Spinal cord (tissue), 10 donors: Measurements from ENCODE around the gene FTO. TPM values are rescaled to one million over a fixed set of nuclear protein-coding genes. Genes with fewer than 3 reads are reported as not detected.

Experiments
- DNase-seq, 6 donors: peaks; one replicate each; pipeline versions ENCODE4 v3.0.0 to v3.0.0-alpha.2; 2013 to 2015; ENCODE audit warnings: low spot score in 6 of 6, low read depth in 4 of 6
- H3K27ac ChIP-seq: one replicate; pipeline ENCODE4 v1.5.1; 2013; ENCODE audit warnings: low read depth, low read length, control low read depth
- H3K27me3 ChIP-seq: one replicate; pipeline ENCODE4 v1.6.1; 2013; ENCODE audit warnings: low read length; ENCODE audit not compliant: control insufficient read depth, insufficient read depth
- H3K36me3 ChIP-seq: one replicate; pipeline ENCODE4 v1.6.1; 2013; ENCODE audit warnings: low read length; ENCODE audit not compliant: control insufficient read depth, insufficient read depth
- H3K4me1 ChIP-seq: one replicate; pipeline ENCODE4 v1.6.1; 2013; ENCODE audit warnings: low read length; ENCODE audit not compliant: control insufficient read depth, insufficient read depth
- H3K4me3 ChIP-seq: one replicate; pipeline ENCODE4 v1.5.1; 2013; ENCODE audit warnings: low read depth, low read length, control low read depth
- H3K9me3 ChIP-seq: one replicate; pipeline ENCODE4 v1.6.1; 2013; ENCODE audit warnings: low read length; ENCODE audit not compliant: control insufficient read depth, insufficient read depth
- WGBS: methylation state at CpG from one replicate; pipeline ENCODE4 v1.1.5; 2013; ENCODE audit warnings: missing lambda C conversion rate; ENCODE audit not compliant: insufficient coverage; 5-methylcytosine and 5-hydroxymethylcytosine counted together
- polyA plus RNA-seq, 2 donors: library from polyadenylated mRNA; unstranded; fragments of 120-200 nt; gene quantifications; one replicate each; pipeline ENCODE4 v1.2.1, GENCODE V29; 2013; ENCODE audit not compliant: insufficient read length in 2 of 2
- total RNA-seq, 2 donors: library from RNA; depleted of rRNA in 1 of 2; stranded (reverse); fragments of 120-200 nt in 1 of 2; fragments of >200 nt in 1 of 2; gene quantifications; one replicate each; pipeline versions ENCODE4 v1.2.3 to v1.2.4, GENCODE V29; 2013 to 2014
- donor health status: healthy.

The FTO gene
- total and polyA plus RNA-seq, 4 donors, result 129 to 183 (median 140) TPM

GRCh38 chr16:53743149-53743566 lies 39.2 kb downstream of the FTO start:
- no CpG with 5 or more reads among the region's 3 CpGs for WGBS
- H3K4me1 ChIP-seq, result peaks cover 2% of the 10 kb centered on the region
- peaks cover 4% of the 10 kb centered on the region for H3K9me3 ChIP-seq
- H3K27me3 ChIP-seq, result no peaks in the 10 kb centered on the region
- no peaks in the 10 kb centered on the region for H3K36me3 ChIP-seq
- no peak overlapping the region for H3K4me3 ChIP-seq
- no peak overlapping the region for H3K27ac ChIP-seq
- DNase-seq, result no peak

DNA sequence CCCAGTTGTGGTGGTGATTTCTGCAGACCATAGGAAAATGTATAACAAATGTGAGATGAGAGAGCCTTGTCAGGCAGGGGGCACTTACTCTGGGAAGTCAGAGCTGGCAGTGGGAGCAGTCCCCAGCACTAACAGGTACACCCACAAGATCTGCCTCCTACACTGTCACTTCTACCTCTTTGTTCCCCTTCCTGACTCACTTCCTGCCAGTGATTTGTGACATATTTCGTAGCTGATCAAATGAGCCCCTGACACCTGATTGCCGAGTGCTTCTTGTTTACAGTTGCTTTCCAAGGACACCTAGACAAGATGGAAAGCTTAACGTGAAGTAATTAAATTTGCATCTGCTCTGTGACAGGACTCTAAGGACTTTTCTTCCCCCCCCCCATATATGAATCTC lies 40.5 kb downstream of the FTO start:
- no peaks in the 10 kb centered on the region for H3K27me3 ChIP-seq
- DNase-seq, result peak in 1 of 6 donors; percentile 13
- H3K4me1 ChIP-seq, result peaks cover 2% of the 10 kb centered on the region
- H3K27ac ChIP-seq, result no peak overlapping the region
- H3K4me3 ChIP-seq, result no peak overlapping the region
- no peaks in the 10 kb centered on the region for H3K36me3 ChIP-seq
- H3K9me3 ChIP-seq, result peaks cover 4% of the 10 kb centered on the region
- WGBS, result 29% methylated on average over 2 of the region's 3 CpGs

- no peak overlapping the region for H3K27ac ChIP-seq
- no CpG with 5 or more reads among the region's 3 CpGs for WGBS
- H3K36me3 ChIP-seq, result no peaks in the 10 kb centered on the region
- peaks cover 2% of the 10 kb centered on the region for H3K4me1 ChIP-seq
- DNase-seq, result peak in 2 of 6 donors; percentile 44 to 69
- H3K27me3 ChIP-seq, result no peaks in the 10 kb centered on the region
- no peak overlapping the region for H3K4me3 ChIP-seq
- peaks cover 4% of the 10 kb centered on the region for H3K9me3 ChIP-seq
Measured at GRCh38 chr16:53745086-53745485, 41.1 kb downstream of the FTO start.

- no peak overlapping the region for H3K4me3 ChIP-seq
- H3K4me1 ChIP-seq, result peaks cover 2% of the 10 kb centered on the region
- no peak for DNase-seq
- H3K36me3 ChIP-seq, result no peaks in the 10 kb centered on the region
- no CpG with 5 or more reads among the region's 4 CpGs for WGBS
- H3K27me3 ChIP-seq, result no peaks in the 10 kb centered on the region
- no peak overlapping the region for H3K27ac ChIP-seq
- H3K9me3 ChIP-seq, result peaks cover 4% of the 10 kb centered on the region
Measured at GRCh38 chr16:53745753-53746266, 41.9 kb downstream of the FTO start.

GRCh38 chr16:53752560-53752959 lies 48.6 kb downstream of the FTO start:
- Histone ChIP-seq H3K27ac (no peak overlapping the region), H3K27me3 (no peaks in the 10 kb centered on the region), H3K9me3 (peaks cover 4% of the 10 kb centered on the region), H3K4me3 (no peak overlapping the region), H3K36me3 (no peaks in the 10 kb centered on the region), H3K4me1 (peaks cover 8% of the 10 kb centered on the region)
- WGBS, result no CpG with 5 or more reads among the region's 1 CpG
- no peak for DNase-seq

DNA sequence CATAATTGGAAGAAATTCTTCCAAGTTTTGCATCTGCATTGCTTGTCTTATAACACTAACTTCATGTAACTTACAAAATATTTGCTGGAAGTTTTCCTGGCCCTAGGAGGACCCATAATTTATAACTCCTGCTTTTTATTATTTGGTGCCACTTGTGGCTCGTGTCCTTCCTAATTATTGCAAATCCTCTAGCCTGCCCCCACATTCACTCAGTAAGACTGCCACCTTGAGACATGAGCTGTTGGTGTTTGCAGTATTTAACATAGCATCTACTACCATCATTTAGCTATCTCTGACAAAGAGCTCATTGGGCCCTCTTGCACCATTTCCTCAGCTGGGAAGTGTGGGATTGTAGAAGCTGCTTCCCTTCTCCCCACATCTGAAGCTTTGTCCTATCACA lies 49.5 kb downstream of the FTO start:
- no peaks in the 10 kb centered on the region for H3K9me3 ChIP-seq
- H3K4me3 ChIP-seq, result no peak overlapping the region
- H3K4me1 ChIP-seq, result peaks cover 8% of the 10 kb centered on the region
- no CpG with 5 or more reads among the region's 1 CpG for WGBS
- no peaks in the 10 kb centered on the region for H3K36me3 ChIP-seq
- no peaks in the 10 kb centered on the region for H3K27me3 ChIP-seq
- no peak for DNase-seq
- no peak overlapping the region for H3K27ac ChIP-seq

- Histone ChIP-seq H3K36me3 (no peaks in the 10 kb centered on the region), H3K4me1 (peaks cover 8% of the 10 kb centered on the region), H3K4me3 (no peak overlapping the region), H3K27ac (peak overlapping the region; percentile 59), H3K27me3 (no peaks in the 10 kb centered on the region), H3K9me3 (no peaks in the 10 kb centered on the region)
- no peak for DNase-seq
- WGBS, result 77% methylated on average over 5 of the region's 9 CpGs
Measured at GRCh38 chr16:53755026-53755910, 51.3 kb downstream of the FTO start.

GRCh38 chr16:53756275-53756996 lies 52.5 kb downstream of the FTO start:
- WGBS, result 39% methylated on average over 2 of the region's 4 CpGs
- peak in 4 of 6 donors; percentile 52 to 81 (median 68) for DNase-seq
- H3K27ac ChIP-seq, result peak overlapping the region; percentile 59
- H3K4me3 ChIP-seq, result no peak overlapping the region
- H3K4me1 ChIP-seq, result peaks cover 8% of the 10 kb centered on the region
- H3K9me3 ChIP-seq, result no peaks in the 10 kb centered on the region
- H3K36me3 ChIP-seq, result no peaks in the 10 kb centered on the region
- no peaks in the 10 kb centered on the region for H3K27me3 ChIP-seq

GRCh38 chr16:53757971-53758609 lies 54.1 kb downstream of the FTO start:
- H3K9me3 ChIP-seq, result no peaks in the 10 kb centered on the region
- no peak for DNase-seq
- no peaks in the 10 kb centered on the region for H3K36me3 ChIP-seq
- H3K4me1 ChIP-seq, result peaks cover 8% of the 10 kb centered on the region
- no peaks in the 10 kb centered on the region for H3K27me3 ChIP-seq
- H3K27ac ChIP-seq, result peak overlapping the region; percentile 73
- WGBS, result no CpG with 5 or more reads among the region's 4 CpGs
- no peak overlapping the region for H3K4me3 ChIP-seq
